ENCODE results near the gene ZNF484. TPM values are rescaled to one million over a fixed set of nuclear protein-coding genes. Genes with fewer than 3 reads are reported as not detected.

ZNF484 gene
- polyA plus RNA-seq, 1 donor = 5.0 TPM

Other genes starting within 250 kb of the ZNF484 start
- gene IPPK, start 207.9 kb downstream of the ZNF484 start, polyA plus RNA-seq (ENCODE audit: insufficient read length) = 7.2 TPM
- gene BICD2, start 113.2 kb downstream of the ZNF484 start, polyA plus RNA-seq (ENCODE audit: insufficient read length) = 25.2 TPM
- gene FGD3, start 69.5 kb upstream of the ZNF484 start, polyA plus RNA-seq (ENCODE audit: insufficient read length) = 3.8 TPM
- 3.3 TPM for gene SUSD3, start 180.7 kb upstream of the ZNF484 start, polyA plus RNA-seq (ENCODE audit: insufficient read length)
- gene CARD19, start 218.2 kb upstream of the ZNF484 start, polyA plus RNA-seq (ENCODE audit: insufficient read length) = 38.5 TPM

Measured in forelimb muscle (tissue), 1 donor.